DMS79 treated with DMSO at 0.1 percent for 48 hours (cell line): ENCODE data around the gene SFPQ.
"Not testable (repeated sequence)": the region's sequence is repeated elsewhere in the genome, so short reads cannot be mapped to it uniquely, and the experiment has no call there.

Source experiments
- DNase-seq: peaks from one replicate; lab custom pipeline; 2025; lab: John Stamatoyannopoulos, UW

SFPQ gene

DNA sequence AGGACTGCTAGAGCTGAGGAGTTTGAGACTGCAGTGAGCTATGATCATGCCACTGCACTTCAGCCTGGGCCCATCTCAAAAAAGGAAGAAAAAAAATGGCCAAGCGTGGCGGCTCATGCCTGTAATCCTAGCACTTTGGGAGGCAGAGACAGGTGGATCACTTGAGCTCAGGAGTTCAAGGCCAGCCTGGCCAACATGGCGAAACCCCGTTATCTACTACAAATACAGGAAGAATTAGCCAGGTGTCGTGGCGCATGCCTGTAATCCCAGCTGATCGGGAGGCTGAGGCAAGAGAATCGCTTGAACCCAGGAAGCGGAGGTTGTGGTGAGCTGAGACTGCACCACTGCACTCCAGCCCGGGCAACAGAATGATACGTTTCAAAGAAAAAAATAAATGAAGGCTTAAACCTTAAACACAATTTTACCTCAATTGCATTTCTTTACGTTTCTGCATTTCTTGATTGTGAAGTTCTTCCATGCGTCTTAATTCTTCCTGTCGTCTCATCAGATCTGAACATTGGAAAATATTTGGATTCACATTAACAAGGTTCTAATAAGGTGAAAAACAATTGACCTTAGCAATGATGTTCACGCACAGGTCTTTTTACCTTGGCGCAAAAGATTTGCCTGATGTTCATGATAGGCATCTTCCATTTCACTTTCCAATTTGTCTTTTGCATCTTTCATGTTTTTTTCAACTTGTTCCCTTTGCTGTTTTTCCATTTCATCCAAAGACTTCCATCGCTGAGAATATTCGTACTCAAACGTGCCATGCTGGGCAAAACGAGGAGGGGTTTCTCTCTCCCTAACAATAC lies 4.2 kb downstream of the SFPQ start:
- DNase-seq = no peak

DNA sequence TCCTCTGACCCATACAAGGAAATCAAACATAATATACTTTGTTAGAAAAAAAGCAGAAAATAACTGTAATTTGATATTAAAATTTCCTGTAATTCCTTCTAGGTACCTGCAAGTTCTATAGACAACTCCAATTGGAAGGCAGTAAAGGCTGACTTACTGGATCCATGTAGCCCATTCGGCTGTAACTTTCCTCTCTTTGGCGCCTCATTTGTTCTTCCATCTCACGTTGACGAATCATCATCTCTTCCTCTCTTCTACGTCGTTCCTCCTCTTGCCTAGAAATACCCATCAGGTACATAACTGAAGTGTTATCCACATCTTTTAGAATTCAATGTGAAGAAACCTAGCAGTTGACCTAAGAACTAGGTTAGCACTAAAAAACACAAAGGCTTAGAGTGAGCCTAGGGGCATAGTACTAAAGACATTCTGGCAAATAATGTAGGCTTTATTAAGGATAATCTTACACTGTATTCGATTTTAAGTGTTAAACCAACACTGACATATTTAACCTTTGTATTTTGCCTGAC lies 5.1 kb downstream of the SFPQ start:
- DNase-seq = no peak

DNA sequence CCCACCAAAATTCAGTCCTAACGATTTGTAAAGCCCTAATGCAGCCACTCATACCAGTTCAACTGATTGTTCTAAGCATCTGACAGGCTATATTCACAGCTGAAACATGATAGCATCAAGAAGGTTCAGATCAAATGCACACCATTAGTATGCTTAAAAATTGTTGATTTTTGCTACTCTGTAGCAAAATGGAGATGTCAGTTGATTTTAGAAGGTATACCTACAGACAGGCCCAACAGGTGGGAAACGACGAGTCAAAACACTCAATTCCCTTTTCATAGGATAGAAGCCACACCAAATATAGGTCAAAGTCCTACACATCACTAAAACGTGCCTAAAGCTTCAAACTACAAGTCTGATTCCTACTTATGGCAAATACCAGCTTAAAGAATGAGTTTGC lies 6.7 kb downstream of the SFPQ start:
- DNase-seq = no peak

DNA sequence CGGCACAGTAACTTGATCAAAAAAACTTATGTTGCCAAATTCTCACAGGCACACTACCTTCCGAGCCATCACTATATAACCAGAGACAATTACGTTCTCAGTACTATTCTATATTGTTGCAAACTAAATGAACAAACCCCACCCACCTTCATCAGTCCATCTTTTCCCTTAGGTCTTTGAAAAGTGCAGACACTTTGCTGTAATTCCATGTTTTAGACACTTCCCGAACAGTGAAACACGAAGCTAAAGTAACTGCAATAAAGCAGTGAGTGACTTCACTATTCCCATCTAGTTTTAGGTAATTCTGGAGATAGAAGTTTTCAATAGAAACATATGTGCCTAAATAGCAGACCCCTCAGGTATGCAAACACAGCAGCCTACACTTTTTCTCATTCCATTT lies 7.7 kb downstream of the SFPQ start:
- DNase-seq = no peak

DNA sequence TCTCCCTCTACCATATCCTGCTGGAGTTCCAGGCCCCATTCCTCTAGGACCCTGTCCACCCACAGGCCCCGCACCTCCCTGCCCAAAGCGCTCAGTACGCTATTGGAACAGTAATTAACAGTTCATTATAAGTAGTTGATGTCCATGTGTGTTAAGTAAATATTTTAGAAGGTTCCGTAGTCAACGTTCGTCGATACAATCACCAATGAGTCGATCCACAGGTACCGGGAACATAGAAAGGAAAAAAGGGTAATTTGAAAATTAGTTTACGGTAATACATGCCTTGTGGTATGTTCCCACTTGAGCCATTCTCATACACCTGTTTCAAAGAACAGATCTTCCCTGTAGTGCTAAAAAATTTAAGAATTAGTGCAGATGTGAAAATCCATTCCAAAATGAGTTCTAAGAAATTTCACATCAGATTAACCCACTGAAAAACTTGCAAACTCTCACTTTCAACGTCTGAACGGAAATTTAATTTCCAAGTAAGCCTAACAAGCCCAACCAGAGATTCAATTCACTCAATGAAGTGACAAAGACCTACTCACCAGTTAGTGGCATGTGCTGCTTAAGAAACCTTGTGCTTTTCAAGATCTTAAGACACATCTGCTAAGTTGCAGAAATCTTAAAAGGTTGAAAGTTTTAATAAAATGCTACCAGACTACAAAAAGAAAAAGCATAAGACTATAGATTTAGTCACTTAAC lies 8.3 kb downstream of the SFPQ start:
- no peak for DNase-seq

DNA sequence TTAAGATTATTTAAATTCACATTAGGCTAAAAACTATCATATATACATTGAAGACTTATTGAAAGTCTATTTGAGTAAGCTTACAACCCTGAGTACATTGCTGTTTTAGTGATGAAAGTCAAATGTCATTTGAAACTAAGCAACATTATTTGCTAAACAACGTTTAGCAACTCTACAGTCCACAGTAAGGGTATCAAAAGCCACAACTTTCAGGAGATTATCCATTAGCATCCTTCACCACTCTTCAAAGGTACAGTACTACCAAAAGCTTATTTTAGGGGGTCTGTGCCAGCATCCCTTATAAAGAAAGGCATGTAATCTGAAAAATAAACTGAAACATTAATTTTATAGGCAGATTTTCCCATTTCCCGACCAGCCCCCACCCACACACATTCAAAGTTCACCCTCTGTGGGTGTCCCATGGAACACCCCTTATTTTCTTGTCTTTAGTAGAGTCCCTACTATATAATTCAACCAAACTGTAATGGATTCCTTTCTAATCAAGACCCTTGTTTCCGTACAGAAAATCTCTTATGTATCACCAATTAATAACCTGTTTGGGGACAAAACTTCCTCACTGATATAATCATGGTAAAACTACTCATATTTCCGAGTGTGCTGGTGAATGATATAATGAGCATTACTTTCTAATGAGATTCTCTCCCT lies 11.0 kb downstream of the SFPQ start:
- DNase-seq = no peak

DNA sequence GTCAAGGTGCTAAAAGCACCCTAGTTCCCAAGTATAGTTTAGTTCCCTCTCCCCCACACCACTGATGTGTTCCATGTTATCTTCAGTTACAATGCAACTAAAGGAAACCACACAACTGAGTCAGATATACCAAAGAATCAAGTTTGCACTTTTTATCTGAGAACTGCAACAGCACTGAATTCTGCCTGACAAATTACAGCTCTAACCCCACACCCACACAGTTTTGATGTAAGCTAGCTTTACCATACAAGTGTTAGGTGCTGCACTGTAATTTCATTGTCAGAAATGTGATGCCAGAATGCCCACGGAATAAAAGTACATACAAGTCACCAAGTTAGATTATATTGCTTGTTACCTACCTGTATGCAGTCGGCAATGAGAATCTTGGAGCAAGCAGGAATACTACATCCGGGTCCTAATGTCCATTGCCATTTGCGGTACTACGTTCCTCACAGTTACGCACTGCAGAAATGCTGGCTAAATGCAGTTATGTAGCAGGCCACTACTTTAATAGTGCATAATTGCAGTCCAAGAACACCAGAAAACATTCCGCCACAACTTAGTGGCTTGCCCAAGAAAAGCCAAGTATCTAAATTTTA lies 12.1 kb downstream of the SFPQ start:
- no peak for DNase-seq

DNA sequence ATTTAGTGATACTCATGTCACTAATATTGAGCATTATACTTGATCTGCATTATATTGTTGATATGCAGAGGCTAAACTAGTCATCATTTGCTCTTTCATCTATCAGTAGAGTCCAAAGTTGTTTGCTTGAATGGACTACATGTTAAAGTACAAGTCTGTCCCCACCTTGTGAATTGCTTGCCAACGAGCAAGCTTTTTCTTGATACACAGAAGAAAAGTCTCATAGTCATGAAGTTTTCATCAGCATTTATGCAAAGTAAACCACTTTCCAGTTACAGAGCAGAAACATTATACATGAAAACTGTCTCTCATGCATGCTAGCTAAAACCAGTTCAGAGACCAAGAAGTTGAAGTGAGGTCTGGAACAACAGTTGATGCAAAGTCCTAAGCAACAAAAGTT lies 13.0 kb downstream of the SFPQ start:
- DNase-seq = no peak

DNA sequence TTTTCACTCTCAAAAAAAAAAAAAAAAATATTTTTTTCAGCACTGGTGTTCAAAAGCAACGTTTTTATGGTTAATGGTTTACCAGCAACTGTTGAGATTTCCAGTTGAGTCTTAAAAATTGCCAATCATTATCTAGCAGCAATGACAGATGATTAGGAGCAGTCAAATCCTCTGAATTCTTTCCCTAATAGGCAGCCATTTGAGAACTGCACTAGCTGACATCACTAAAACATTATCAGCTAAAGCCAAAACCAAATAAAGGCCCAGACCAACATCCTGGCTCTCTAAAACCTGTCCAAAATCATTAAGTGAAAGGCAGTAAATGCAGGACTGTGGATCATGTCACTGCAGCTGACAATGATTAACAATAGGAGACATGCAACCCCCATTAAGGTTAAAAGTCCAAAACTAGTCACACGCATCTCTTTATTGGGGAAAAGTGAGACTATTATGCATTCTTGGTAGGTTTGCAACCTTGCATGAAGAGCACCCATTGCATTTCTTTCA lies 14.0 kb downstream of the SFPQ start:
- DNase-seq = no peak

DNA sequence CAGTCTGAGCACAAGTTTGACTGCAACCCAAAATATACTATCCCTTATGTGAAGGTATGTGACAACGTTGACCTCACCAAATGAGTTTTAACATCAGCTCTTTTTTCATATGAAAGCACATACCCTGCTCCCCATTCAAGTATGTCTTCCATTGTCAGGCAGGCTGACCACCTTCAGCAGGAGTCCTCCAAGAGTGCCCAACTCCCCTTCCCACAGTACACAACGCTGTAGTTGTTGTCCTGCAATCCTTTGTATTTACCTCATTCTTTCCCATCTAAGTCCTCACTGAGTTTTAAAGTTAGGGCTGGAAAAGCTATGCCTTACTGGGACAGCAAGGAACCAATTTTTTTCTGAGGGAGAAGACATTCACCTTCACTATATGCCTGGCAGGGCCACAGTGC lies 14.7 kb downstream of the SFPQ start:
- DNase-seq = no peak

DNA sequence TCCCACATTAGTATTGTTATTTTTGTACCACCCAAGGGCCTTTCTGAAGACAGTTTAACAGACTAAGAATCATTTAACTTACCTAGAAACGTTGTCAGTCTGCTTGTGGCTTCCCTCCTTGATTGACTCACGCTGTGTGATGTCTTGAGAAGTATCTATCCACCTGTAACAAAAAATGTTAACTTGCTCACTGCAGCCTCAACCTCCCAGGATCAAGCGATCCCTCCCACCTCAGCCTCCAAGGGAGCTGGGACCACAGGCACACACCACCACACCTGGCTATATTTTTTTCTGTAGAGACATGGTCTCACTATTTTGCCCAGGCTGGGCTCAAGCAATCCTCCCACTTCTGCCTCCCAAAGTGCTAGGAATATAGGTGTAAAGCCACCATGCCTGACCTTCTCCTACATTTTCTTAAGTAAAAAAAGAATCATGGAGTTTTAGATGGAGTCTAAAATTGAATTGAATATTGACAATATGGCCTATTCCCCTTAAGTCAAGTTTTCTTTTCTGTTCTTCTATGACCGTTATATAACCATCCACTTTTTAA lies 15.6 kb downstream of the SFPQ start:
- DNase-seq = no peak

DNA sequence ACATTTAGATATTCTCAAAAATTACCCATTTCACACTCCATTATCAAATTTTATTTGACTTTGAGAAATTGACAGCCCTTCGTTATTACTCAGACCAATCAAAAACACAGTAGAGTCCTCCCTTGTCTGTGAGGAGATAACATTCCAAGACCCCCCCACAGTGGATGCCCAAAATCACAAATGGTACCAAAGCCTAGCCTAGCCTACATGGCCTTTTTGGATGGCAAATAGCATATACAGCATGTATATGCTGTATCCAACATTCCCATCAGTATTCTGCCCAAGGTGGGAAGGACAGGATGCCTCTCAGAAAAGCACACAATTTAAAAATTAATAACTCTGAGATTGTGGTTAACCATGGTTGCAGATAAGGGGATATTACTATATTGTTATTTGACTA lies 17.3 kb downstream of the SFPQ start:
- no peak for DNase-seq

DNA sequence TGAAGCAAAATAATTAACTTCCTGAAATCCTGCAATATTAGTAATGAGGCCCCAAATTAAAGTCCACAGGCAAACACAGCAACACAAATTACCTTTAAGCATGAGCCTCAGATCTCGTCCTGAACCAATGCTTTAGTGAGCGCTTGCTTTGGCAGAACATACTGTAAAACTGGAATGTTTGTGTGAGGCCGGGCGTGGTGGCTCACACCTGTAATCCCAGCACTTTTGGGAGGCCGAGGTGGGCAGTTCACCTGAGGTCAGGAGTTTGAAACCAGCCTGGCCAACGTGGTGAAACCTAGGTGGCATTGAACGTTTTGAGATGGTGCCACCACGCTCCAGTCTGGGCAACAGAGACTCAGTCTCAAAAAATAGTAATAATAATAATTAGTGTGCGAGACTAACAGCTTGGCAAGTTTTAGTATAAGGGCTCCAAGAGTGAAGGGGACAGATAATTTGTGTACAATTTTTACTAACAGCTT lies 17.8 kb downstream of the SFPQ start:
- DNase-seq = no peak

DNA sequence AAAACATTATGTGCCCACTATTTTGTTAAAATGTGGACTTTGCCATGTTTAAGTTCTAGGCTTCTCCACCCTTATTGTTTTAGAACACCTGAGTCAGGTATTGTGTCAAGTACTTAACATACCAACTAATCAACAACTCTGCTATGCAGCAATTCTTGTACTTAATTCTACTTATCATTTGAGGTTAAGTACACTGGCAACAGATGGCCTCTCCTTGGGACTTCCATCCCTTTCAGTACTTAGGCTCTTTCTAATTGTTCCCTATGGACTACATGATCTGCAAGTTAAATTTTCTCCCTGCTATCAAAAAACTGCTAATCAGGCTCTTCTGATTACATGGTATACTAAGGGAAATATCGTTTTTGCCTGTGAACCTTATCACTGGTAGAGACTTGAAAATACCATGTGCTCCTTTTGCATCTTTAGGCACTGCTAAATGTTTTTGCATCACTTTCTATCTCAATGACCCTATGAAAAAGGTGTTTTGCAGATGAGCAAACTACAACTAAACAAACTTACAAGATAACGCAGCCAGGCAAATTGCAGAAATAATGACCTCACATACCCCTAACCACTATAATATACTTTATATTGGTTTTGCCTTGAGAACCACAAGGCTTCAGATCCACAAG lies 18.9 kb downstream of the SFPQ start:
- DNase-seq = no peak

DNA sequence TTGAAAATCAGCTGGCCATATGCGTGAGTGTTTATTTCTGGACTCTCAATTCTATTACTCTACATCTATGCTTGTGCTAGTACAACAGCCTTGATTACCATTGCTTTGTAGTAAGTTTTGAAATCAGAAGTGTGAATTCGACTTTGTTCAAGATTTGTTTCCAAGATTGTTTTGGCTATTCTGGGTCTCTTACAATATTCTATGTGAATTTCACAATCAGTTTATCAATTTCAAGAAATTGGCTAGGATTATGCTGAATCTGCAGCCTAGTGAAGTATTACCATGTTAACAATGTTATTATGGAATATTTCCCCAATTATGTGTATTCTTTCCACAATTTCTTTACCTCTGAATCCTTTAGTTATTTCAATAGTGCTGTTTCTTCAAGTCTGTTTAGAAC lies 19.5 kb downstream of the SFPQ start:
- DNase-seq = no peak

DNA sequence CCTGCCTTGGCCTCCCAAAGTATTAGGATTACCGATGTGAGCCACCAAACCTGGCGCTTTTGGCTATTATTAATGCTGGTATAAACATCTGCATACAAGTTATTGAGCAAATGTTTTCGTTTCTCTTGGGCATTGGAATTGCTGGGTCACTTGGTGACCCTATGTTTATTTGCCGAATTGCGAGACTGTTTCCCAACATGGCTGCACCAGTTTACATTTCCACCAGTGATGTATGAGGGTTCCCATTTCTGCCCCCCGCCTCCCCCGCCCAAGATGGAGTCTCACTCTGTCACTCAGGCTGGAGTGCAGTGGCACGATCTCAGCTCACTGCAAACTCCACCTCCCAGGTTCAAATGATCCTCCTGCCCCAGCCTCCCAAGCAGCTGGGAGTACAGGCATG lies 20.9 kb downstream of the SFPQ start:
- DNase-seq = no peak

DNA sequence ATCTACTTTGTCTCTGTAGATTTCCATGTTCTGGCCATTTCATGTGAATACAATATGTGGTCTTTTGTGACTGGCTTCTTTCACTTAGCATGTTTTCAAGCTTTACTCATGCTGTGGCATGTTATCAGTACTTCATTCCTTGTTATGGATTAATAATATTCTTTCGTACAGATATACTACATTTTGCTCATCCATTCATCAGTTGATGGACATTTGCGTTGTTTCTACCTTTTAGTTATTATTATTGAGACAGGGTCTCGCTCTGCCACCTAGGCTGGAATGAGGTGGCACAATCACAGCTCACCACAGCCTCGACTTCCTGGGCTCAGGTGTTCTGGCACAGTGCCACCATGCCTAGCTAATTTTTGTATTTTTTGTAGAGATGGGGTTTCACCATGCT lies 21.4 kb downstream of the SFPQ start:
- no peak for DNase-seq

DNA sequence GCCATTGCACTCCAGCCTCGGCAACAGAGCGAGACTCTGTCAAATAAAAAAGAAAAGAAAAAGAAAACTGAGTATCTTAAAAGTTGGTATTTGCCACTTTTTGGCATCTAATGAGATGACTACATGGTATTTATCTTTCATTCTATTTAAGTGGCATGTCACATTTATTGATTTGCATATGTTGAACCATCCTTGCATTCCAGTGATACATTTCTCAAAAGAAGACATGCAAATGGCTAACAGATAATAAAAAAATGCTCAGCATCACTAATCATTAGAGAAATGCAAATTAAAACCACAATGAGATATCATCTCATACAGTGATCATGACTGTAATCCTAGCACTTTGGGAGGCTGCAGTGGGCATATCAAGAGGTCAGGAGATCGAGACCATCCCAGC lies 28.1 kb downstream of the SFPQ start:
- no peak for DNase-seq

DNA sequence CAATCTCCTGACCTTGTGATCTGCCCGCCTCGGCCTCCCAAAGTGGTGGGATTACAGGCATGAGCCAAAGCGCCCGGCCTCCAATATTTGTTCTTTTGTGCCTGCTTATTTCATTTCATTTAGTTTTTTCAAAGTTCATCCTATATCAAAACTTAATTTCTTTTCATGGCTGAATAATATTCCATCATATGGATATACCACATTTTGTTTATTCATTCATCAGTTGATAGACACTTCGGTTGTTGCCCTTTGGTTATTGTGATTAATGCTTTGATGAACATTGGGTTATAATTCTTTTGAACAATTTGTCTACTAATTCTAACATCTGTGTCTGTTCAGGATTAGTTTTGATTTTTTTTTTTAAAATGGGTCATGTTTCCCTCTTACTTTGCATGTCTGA lies 41.7 kb downstream of the SFPQ start:
- DNase-seq = no peak

DNA sequence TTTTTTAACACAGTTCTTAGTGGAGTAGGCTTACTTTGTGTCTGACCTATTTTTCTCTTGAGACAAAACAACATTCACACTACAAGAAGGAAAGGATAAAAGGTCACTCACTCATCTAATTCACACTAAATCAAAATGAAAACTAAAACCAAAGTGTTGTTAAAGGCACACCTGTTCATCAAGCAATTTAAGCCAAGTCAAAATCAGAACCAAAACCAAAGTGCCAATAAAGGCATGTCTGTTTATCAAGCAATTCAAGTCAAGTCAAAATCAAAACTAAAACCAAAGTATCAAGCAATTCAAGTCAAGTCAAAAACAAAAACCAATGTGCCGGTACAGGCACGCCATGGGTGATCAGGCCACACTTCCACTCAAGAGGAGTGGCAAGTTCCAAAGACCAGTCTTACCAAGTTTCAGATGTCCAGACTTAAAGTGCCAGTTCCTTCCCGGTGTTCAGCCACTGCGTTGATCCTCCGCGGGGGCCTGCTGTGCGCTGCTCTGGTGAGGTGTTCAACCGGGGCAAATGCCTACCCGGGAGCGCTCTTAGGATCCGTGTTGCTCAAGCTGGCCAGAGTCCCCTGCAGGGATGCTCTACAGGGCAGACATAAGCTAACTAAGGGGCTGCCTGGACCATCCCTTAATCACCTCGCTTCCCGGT lies 46.9 kb downstream of the SFPQ start:
- not testable (repeated sequence) for DNase-seq
